Activated CD8-positive, alpha-beta memory T cell treated with anti-CD3 and anti-CD28 coated beads for 1 hour (primary cell): ENCODE measurements around the gene RASEF.
"Not testable (repeated sequence)": the region's sequence is repeated elsewhere in the genome, so short reads cannot be mapped to it uniquely, and the experiment has no call there.

Source experiments
- DNase-seq, 2 donors: peaks; one replicate each; pipeline ENCODE4 v3.0.0-alpha.2; 2020; ENCODE audit warnings: low read depth in 1 of 2; ENCODE audit errors: extremely low read depth in 1 of 2

Gene RASEF

DNA sequence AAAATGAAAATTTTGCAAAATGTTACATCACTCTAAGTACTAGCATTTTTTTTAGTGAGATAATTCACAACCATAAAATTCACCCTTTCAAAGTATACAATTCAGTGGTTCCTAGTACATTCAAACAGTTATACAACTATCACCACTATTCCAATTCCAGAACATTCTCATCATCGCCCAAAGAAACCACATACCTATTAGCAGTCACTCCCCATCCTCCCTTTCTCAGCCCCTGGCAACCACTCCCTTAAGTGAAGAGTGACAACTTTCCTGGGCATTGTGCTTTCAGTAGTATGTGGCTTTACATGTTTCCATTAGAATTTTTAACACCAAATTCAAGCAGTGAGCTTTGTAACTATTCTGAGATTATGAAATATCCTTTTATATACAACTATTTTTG, 81.4 kb downstream of the RASEF start:
- no peak for DNase-seq

DNA sequence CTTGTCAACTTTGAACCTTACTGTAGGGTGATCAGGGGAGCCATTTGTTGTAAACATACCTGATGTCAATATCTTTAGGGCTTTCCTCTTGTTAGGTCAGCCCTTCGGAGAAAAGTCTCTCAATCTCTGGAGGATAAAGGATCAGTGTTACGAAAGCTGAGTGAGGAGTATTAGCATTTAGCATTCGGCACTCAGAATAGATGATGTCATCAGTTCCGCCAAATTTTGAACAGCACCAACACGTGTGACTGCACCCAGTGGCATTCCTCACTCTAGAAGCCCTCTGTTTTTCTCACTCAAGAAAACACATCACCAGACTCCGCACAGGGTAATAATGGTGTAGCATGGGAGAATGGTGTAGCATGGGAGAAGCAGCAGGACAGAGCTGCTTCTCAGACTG, 87.8 kb downstream of the RASEF start:
- no peak for DNase-seq

DNA sequence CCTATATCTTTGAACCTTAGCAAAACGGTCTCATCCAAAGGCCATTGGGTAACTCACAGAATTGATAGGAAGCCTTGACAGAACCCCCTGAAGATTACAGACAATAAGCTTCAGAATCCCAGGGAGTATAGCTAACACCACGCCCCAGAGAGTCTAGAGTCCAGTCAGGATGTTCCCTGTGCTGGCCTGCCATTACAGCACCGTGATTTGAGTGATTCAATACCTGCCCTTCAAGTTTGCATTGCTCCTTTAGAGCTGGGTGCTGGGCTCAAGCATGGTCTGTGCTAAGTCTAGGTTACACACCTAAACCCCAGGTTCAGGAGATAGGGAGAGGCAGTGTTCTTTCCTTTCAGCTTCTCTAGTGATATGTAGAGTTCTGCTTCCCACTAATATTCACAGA, 90.5 kb downstream of the RASEF start:
- no peak for DNase-seq

DNA sequence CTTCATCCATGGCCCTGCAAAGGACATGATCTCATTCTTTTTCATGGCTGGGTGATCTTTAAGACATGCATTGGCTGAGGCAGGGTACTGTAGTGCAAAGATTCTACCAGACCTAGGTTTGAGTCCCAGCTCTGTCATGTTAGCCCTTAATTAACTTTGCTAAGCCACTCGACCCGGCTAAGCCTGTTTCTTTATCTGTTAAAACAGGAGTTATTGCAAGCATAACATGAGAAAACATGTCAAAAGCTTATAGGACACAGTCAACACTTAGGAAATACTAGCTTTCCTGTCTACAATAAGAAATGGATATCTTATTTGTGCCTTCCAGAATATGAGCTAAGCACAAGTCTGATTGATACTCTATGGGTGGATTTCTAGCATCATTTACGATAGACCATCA, 92.6 kb downstream of the RASEF start:
- no peak for DNase-seq

DNA sequence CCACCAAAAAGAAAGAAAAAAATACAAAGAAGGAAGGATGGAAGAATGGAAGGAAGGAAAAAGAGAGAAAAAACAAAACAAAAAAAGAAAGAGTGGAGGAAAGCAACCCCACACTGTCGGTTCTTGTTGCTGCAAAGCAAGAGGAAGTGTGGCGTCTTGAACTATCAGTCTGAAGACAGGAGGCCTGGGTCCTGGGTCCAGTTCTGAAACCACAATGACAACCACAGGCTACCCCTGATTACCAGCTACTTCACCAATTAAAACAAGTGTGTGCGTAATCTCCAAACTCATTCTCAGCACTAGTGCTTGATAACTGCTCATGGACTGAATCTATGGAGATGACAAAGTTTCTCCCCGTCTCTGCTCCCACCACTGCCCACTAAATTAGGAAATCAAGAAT, 93.7 kb downstream of the RASEF start:
- DNase-seq = no peak

DNA sequence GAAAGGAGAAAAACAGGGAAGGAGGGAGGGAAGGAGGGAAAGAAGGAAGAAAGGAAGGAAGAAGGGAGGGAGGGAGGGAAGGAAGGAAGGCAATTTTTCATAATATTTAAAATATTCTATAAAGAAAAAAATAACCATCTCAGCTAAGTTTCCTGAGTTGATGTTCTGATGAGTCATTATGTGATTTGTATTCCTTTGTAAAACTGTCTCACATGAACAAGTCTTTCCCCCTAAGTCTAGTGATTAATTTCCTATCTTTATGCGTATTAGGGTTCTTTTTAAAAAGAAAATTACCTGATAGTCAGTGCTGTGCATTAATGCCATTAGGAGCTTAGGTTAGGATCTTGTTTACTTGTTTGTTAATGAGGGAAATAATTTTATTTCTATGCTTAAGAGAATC, 94.1 kb downstream of the RASEF start:
- DNase-seq = no peak

DNA sequence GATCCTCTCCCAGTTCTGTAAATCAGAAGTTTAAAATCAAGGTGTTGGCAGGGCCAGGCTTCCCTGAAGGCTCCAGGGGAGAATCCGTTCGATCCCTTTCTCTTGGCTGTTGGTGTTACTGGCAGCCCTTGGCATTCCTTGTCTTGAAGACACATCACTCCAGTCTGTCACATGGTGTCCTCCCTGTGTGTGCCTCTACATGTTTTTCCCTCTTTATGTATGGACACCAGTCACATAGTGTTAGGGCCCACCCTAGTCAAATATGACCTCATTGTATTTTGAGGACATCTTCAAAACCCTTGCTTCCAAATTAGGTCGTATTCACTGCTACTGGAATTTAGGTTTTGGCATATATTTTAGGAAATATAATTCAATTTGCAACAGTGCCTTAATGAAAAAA, 94.6 kb downstream of the RASEF start:
- no peak for DNase-seq

DNA sequence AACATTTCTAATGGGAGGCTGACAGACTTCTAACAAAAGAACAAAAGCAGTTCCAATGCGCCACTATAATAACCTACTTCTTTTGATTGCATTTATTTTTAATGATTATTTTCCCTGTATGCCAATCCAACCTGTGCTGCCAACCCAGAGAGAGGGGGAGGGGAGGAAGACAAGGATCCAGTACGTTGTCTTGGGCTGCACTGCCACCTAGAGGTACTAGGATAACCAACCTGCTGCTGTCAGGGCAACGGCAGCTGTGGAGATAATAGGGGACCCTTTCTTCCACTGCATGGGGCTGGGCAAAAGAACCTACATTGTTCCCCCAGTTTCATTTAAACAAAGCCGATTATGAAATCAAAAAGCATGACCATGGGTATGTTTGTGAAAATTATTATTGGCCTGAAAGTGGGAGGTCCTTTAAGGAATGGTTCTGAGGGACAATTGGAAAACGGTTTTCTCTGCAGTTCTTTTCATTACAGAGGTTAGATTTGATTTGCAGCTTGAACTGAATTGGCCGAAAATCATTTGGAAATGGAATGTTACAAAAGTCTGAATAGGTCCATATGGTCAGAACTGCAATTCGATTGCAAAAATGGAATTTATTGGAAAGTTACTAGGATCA, 101.3 kb downstream of the RASEF start:
- peak in 1 of 2 donors; percentile 6 for DNase-seq

DNA sequence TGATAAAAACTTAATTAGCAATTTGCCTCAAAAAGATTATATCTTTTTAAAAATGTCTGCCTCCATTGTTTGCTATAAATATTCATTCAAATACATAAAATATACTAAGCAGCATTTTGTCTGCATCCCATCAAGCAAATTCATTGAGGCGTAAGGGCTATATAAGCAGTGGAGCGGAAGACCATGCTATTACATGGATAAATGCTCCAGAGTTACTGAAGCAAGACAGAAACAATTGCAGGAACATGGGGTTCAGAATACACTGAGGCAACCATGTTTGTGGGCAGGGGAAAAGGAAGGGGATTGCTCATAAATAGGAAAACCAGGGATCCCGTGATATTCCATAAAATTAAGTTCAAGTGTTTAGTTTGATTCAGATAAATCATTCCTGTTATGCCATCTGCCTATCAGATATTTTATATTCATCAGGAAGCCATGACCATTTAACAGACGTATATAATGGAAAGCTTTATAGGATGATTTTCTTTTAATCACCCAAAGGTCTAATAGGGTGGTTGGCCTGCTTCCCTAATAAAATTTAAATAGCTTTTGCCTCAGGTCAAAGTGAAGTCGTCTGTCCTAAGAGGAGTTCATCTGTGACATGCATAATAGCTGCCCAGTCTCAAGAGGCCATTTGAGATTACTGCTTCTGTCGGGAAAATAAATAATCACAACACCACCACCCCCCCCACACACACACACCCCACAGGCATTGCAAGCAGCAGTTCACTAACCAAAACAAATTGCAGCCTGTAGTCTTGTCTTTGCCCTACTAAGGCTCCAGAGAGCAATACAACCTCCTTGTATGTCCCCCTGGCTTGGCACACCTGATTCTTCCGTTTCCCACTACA, 105.2 kb downstream of the RASEF start:
- DNase-seq = no peak

DNA sequence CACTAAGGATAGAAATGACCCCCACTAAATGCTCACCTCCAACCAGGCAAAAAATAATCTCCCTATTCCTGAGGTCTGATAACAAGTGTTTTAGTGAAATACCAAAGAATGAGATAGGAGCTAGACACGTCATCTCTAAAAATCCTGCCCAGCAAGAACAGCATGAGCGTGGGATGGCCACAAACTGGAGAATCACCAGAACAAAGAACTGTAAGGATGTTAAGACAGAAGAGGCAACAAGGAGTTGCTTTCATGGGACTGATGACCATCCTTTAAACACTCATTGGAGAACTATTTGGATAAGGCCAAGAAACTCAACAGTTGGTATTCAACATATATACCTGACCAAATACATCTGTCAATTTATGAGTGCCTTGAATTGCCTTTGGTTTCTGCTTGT, 113.7 kb downstream of the RASEF start:
- DNase-seq = no peak

DNA sequence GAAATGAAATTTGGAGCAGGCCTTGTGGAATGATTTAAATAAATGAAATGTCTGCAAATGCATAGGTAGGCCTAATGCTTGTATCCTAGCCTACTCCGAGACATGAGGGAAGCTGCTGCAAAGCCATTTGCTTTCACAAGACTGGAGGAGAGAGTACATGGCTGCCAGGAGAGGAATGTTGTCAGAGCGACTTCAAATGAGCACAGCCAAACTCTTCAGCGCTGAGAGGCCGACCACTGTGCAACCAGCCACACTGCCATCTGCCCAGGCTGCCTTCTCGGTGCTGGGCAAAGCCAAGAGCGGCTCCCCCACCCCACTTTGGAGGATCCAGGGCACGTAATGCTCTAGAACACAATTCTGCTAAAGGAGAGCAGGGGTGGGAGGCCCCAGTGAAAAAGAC, 122.6 kb downstream of the RASEF start:
- DNase-seq = no peak

DNA sequence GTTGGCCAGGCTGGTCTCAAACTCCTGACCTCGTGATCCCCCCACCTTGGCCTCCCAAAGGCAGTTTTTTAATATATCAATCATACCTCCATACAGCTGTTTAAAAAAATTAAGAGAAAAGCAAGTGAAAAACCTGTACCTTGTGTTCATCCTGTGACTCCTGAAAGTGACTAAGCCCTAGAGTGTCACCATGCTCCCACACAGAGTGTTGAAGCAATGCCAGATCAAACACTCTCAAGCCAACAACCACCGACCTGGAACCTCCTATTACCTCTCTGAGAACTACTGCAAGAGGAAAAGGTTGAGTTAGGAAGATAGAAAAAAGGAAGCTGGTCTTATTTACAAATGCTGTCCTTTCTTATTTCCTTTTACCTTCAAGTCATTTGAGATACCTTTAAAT, 123.5 kb downstream of the RASEF start:
- DNase-seq = no peak

DNA sequence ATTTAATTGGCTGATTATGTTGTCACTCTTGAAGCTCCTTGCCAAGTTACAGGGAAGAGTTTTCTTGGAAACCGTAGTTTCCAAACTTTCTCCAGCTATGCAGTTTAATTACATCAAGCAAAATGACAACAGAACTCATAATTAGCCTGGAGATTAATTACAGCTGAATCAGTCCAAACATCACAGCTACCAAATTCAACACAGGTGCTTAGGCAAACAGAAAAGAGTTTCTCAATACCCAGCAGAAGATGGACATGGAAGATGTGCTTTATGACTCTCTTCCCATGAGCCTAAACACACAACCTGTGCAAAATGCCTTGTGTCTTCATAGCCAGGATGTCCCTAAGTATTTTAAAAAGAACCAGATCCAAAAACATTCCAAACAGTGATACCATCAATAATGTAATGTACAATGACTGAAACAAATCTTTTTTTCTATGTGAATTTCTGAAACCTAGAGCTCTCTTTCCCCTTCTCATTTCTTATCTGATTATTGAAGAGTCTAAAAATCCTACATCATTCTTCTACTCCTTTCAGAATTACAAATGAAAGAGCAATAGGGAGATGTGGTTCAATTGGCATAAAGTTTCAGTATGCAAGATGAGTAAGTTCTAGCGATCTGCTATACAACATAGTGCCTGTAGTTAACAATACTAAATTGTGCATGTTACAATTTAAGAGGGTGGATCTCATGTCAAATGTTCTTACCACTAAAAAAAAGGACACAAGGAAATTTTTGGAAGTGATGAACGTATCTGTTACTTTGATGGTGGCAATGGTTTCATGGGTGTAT, 124.3 kb downstream of the RASEF start:
- no peak for DNase-seq

DNA sequence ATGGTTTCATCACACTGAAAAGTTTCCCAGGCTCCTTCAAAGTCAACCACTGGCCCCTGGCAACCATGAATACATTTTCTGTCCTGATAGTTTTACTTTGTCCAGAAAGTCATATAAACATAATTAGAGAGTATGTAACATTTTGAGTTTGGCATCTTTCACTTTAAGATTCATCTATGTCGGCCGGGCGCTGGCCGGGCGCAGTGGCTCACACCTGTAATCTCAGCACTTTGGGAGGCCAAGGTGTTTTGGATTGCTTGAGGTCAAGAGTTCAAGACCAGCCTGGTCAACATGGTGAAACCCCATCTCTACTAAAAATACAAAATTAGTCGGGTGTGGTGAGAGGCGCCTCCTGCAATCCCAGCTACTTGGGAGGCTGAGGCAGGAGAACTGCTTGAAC, 126.4 kb downstream of the RASEF start:
- DNase-seq = not testable (repeated sequence)

DNA sequence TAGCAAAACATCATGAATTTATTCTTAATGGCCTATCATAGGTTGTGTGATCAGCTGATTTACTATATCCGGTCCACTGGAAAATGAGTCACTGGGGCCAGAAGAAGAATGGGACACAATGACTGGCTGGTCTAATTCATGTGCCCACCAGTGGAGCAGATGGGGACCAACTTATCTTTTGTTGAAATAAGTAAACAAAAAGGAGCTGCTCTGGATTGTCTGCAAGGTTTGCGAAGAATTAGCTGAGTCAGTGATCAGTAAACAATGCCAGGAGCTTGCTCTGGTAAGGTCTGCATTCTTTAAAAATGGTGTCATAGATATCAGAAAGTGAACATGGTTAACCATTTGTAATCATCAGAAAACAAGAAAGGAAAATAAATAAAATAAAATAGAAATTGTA, 128.0 kb downstream of the RASEF start:
- DNase-seq = no peak

DNA sequence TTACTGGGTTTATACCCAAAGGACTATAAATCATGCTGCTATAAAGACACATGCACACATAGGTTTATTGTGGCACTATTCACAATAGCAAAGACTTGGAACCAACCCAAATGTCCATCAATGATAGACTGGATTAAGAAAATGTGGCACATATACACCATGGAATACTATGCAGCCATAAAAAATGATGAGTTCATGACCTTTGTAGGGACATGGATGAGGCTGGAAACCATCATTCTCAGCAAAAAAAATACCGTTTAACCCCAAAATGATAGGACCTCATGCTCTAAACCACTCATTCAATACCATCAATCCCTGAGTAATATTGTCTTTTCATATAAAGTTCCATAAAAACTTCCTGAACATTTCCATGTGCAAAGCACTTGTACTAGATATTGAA, 128.9 kb downstream of the RASEF start:
- not testable (repeated sequence) for DNase-seq

DNA sequence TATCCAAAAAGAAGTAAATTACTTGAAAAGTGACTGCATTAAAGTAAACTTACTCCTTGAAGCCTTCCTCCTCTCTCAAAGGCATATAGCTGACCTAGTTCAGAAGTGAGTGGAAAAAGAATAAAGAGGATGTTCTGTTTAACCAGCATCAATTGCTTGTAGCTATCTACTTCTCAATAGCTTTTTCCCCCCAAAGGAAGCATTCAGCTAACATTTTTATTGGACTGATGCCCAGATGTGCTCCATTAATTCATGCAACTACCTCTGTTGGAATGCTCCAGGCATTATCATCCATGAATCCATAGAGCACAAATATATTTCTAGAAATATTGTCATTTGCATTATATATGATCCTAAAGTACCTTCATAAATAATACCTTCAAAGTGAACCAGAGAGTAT, 132.8 kb downstream of the RASEF start:
- DNase-seq = no peak
